K562 (cell line): ENCODE measurements around the gene THBS2.

Source experiments
- CBX8 ChIP-seq: fragments of 200-600 bp; sonication (generic); IDR thresholded peaks from 2 replicates; pipeline ENCODE4 v1.6.1; 2012; ENCODE audit warnings: borderline replicate concordance, mixed run types, low read depth, mild to moderate bottlenecking, moderate library complexity, mixed read lengths, low read length, control low read depth, inconsistent platforms; ENCODE audit not compliant: poor library complexity, severe bottlenecking; ENCODE audit errors: extremely low read depth
- EP300 ChIP-seq: IDR thresholded peaks from 2 replicates; pipeline ENCODE4 v1.6.1; 2012; ENCODE audit warnings: low read length, improper control_type of control experiment
- EZH2 ChIP-seq: IDR thresholded peaks from 2 replicates; pipeline ENCODE4 v1.6.1; 2012; ENCODE audit warnings: low read depth, mild to moderate bottlenecking, inconsistent platforms, low read length, borderline replicate concordance
- MAFK ChIP-seq: IDR thresholded peaks from 2 replicates; pipeline ENCODE4 v1.6.1; 2011; ENCODE audit warnings: low read length, improper control_type of control experiment
- MXI1 ChIP-seq: IDR thresholded peaks from 2 replicates; pipeline ENCODE4 v1.6.1; 2011; ENCODE audit warnings: low read depth, mild to moderate bottlenecking, improper control_type of control experiment, low read length
- POLR2A ChIP-seq: fragments of 450-650 bp; conservative IDR thresholded peaks from 2 replicates; pipeline ENCODE4 v1.6.1; 2016
- ZNF717 ChIP-seq: fragments of 250-450 bp; sonication (Bioruptor Pico); IDR thresholded peaks from 2 replicates; pipeline ENCODE4 v1.5.0; 2021
- TF ChIP-seq, protein P1 (sequence below): fragments of 450-650 bp; IDR thresholded peaks from 2 replicates; pipeline ENCODE4 v1.6.1; 2016; ENCODE audit warnings: antibody characterized with exemption

DNA sequence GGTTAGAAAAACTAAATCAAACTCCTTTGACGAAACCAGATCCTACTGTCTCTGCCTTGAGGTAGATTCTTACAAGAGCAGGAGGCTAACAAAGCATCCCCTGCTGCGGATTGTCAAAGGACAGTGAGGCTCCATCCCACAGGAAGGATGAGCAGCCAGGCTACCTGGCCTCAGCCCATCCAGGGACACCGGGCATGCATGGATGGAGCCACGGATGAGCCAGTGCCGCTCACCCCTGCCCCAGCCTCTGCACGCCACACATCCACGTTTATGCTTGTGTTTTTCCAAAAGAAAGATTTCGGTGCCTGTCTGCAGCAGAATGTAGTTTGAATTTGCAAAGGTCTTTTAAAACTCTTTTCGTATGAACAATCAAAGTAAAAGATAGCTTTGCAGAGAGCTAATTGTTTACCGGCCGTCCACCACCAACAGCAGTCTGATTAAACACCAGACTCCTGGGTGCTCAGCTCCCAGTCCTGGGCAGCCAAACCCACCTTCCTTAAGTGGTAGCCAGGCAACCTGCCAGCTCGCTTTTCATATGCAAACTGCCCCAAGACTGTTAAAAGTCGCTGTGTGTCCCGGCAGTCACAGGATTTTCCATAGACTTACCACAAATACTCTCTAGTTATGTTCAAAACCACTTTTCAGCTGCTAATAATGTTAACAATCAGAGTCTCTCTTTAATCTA, 999 bp downstream of the THBS2 start:
- TF ChIP-seq MAFK: no peak
- no peak for TF ChIP-seq POLR2A
- no peak for TF ChIP-seq CBX8
- TF ChIP-seq MXI1: no peak
- TF ChIP-seq, protein P1, sequence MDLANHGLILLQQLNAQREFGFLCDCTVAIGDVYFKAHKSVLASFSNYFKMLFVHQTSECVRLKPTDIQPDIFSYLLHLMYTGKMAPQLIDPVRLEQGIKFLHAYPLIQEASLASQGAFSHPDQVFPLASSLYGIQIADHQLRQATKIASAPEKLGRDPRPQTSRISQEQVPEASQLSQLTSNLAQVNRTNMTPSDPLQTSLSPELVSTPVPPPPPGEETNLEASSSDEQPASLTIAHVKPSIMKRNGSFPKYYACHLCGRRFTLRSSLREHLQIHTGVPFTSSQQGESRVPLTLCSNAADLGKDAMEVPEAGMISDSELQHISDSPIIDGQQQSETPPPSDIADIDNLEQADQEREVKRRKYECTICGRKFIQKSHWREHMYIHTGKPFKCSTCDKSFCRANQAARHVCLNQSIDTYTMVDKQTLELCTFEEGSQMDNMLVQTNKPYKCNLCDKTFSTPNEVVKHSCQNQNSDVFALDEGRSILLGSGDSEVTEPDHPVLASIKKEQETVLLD: no peak
- TF ChIP-seq EP300: no peak
- TF ChIP-seq EZH2: no peak
- TF ChIP-seq ZNF717 (CRISPR knock-in tag): no peak
